GM20000 (cell line): ENCODE data around the gene FOXL3.

ENCODE experiments used
- DNase-seq: peaks from one replicate; pipeline ENCODE4 v3.0.0; 2012; ENCODE audit warnings: low spot score
- CTCF ChIP-seq: IDR thresholded peaks from 2 replicates; pipeline ENCODE4 v1.5.1; 2012; ENCODE audit warnings: mild to moderate bottlenecking, control low read depth; ENCODE audit errors: extremely low read depth, missing control alignments

Gene FOXL3

GRCh38 chr7:265192-265997, 24.6 kb upstream of the FOXL3 start:
- no peak for DNase-seq
- TF ChIP-seq CTCF: no peak

DNA sequence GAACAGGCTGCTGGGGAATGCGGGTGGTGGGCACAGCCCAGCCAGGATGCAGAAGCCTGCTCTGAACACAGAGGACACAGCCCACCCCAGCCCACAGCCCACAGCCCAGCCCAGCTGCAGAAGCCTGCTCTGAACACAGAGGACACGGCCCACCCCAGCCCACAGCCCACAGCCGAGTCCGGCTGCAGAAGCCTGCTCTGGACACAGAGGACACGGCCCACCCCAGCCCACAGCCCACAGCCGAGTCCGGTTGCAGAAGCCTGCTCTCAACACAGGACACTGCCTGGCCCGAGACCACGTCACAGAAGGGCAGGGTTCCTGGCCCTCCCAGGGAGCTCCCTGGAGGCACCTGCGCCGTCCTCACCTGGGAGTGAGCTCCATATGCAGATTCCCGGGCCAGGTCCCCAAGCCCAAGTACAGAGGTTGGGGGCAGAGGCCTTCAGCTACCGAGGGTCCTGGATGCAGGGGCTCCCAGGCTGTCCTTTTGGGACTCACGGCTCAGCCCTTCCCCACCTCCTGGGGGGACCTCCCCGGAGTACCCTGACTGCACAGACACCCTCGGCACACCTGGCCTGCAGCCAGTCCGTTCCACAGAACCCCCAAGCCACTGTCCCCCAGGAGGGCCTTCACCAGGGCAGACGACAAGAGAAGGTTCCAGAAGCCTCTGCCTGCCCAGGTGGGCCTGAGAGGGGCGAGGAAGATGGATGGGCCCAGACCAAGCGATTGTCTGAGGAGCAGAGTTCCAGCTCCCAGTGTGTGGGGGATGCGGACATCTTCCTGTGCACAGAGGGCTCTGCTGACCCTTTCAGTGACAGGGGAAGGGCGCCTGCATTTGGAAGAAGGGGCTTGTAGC, 23.7 kb upstream of the FOXL3 start:
- DNase-seq: no peak
- no peak for TF ChIP-seq CTCF

DNA sequence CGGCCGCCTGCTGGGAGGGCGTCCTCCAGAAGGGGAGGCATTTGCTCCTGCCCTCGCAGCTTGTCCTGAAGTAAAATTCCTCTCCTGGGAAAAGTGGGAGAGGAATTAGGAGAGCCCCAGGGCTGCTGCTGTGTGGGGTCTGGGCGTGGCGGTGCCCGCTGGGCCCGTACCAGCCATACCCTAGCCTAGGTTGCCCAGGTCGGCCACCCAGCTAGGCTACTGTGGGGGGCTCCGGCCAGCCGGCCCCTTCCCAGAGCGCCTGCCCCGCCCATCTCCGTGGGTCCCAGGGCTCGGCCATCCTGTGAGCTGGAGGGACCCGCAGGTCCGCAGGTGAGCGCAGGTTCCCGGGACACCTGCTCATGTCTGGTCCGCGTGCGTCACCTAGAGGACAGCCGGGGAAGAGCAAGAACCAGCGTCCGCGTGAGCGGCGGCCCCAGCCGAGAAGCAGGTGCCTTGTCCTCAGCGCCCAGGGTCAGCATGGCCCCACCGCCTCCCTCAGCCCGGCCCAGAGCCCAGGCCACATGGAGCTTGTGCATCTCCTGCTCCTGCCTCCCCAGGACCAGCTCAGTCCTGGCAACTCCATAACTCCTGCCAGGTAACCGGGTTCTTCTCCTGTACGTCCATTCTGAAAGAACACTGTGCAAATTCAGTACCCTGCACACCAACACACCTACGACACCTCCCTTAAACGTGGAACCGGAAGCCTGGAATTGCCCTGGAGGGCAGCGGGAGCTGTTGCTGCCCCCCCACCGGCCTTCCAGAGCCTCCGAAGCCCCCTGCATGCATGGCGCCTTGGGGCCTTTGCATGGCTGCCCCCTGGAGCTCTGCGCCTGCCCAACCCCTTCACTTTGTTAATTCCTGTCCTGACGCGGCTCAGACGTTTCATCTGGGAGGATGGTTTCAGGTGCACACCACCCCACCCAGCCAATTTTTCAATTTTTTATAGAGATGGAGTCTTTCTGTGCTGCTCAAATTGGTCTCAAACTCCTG, 22.8 kb upstream of the FOXL3 start:
- no peak for DNase-seq
- TF ChIP-seq CTCF: no peak

DNA sequence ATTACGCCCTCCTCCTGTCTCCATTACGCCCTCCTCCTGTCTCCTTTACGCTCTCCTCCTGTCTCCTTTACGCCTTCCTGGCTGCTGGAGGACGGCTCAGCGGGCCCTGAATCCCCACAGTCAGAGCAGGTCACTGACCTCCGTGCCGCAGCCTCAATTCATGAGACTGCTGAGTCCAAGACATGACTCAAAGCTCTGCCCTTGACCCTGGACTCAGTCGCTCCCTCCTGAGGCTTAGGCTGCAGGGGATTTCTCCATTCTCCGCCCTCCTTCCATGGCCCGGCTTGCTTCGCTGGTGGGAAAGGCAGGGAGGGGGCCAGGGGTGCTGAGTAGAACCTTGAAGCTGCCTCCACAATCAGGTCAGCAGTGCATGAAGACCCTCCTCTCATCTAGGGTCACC, 21.0 kb upstream of the FOXL3 start:
- DNase-seq: no peak
- no peak for TF ChIP-seq CTCF

GRCh38 chr7:269721-270120, 20.2 kb upstream of the FOXL3 start:
- no peak for DNase-seq
- TF ChIP-seq CTCF: no peak

GRCh38 chr7:270351-270983, 19.5 kb upstream of the FOXL3 start:
- no peak for TF ChIP-seq CTCF
- DNase-seq: no peak
